WTC11 (cell line): ENCODE results near the gene GJB3. TPM values are rescaled to one million over a fixed set of nuclear protein-coding genes. Genes with fewer than 3 reads are reported as not detected.

Experiments used
- ATAC-seq: fragments of 200-7000 bp; cut with Tn5 transposase; 2 replicates; pipeline ENCODE4 v1.10.0; 2021; ENCODE audit warnings: mild to moderate bottlenecking, moderate library complexity
- CTCF ChIA-PET: fragments of 300-600 bp; sonication (Branson Sonifier 250); formaldehyde crosslinking; loops from one replicate; lab custom pipeline; 2021; ENCODE audit warnings: antibody characterized with exemption; lab: Charles Lee
- POLR2A ChIA-PET: fragments of 350-600 bp; sonication (Branson Sonifier 250); formaldehyde crosslinking; loops from one replicate; lab custom pipeline; 2021; ENCODE audit warnings: antibody characterized with exemption; lab: Charles Lee
- DNase-seq: peaks from one replicate; pipeline ENCODE4 v3.0.0; 2021; ENCODE audit warnings: low spot score
- H3K27ac Mint-ChIP-seq: 2 replicates; pipeline ENCODE4 v1.8.0; 2021; ENCODE audit warnings: mixed read lengths
- H3K27me3 Mint-ChIP-seq: 2 replicates; pipeline ENCODE4 v1.8.0; 2021; ENCODE audit warnings: low read depth, mild to moderate bottlenecking, moderate library complexity, mixed read lengths
- H3K36me3 Mint-ChIP-seq: 2 replicates; pipeline ENCODE4 v1.8.0; 2021; ENCODE audit warnings: mixed read lengths
- H3K4me1 Mint-ChIP-seq: 2 replicates; pipeline ENCODE4 v1.8.0; 2022; ENCODE audit warnings: mixed read lengths
- H3K4me3 Mint-ChIP-seq: 2 replicates; pipeline ENCODE4 v1.8.0; 2021; ENCODE audit warnings: mild to moderate bottlenecking, moderate library complexity, mixed read lengths
- H3K9me3 Mint-ChIP-seq: 2 replicates; pipeline ENCODE4 v1.8.0; 2021; ENCODE audit warnings: mixed read lengths
- CREB1 ChIP-seq: sonication (generic); formaldehyde crosslinking; IDR thresholded peaks from 2 replicates; pipeline ENCODE4 v1.8.0; 2023; ENCODE audit warnings: mild to moderate bottlenecking, missing genetic modification reagents
- FOXJ3 ChIP-seq: sonication (generic); formaldehyde crosslinking; IDR thresholded peaks from 2 replicates; pipeline ENCODE4 v1.9.0; 2021; ENCODE audit warnings: missing genetic modification reagents, mild to moderate bottlenecking, borderline replicate concordance
- FOXP1 ChIP-seq: sonication (generic); formaldehyde crosslinking; IDR thresholded peaks from 2 replicates; pipeline ENCODE4 v1.8.0; 2022; ENCODE audit warnings: missing genetic modification reagents, mild to moderate bottlenecking, moderate library complexity, borderline replicate concordance
- GTF2I ChIP-seq: fragments of 250-450 bp; sonication (Bioruptor Pico); conservative IDR thresholded peaks from 2 replicates; pipeline ENCODE4 v1.4.0; 2021; ENCODE audit warnings: mild to moderate bottlenecking
- NFE2L1 ChIP-seq: sonication (generic); formaldehyde crosslinking; IDR thresholded peaks from 2 replicates; pipeline ENCODE4 v1.8.1; 2023; ENCODE audit warnings: missing genetic modification reagents
- PRRX2 ChIP-seq: fragments of 250-450 bp; sonication (Bioruptor Pico); IDR thresholded peaks from 2 replicates; pipeline ENCODE4 v1.8.0; 2021; ENCODE audit warnings: mild to moderate bottlenecking
- TEAD1 ChIP-seq: sonication (generic); formaldehyde crosslinking; IDR thresholded peaks from 2 replicates; pipeline ENCODE4 v1.8.0; 2022; ENCODE audit warnings: mild to moderate bottlenecking, missing genetic modification reagents
- ZBTB21 ChIP-seq: sonication (generic); formaldehyde crosslinking; IDR thresholded peaks from 2 replicates; pipeline ENCODE4 v1.8.1; 2023; ENCODE audit warnings: mild to moderate bottlenecking, missing genetic modification reagents, borderline replicate concordance
- ZNF263 ChIP-seq: sonication (generic); formaldehyde crosslinking; IDR thresholded peaks from 2 replicates; pipeline ENCODE4 v1.8.1; 2022; ENCODE audit warnings: low read depth, mild to moderate bottlenecking, moderate library complexity, missing genetic modification reagents
- total RNA-seq: library from RNA; stranded (reverse); gene quantifications from 3 replicates; pipeline ENCODE4 v1.2.3, GENCODE V29; 2021
- TF ChIP-seq, protein P1 (sequence below): sonication (generic); formaldehyde crosslinking; IDR thresholded peaks from 2 replicates; pipeline ENCODE4 v1.8.0; 2022; ENCODE audit warnings: mild to moderate bottlenecking, missing genetic modification reagents
- TF ChIP-seq, protein P2 (sequence below): sonication (generic); formaldehyde crosslinking; IDR thresholded peaks from 2 replicates; pipeline ENCODE4 v1.8.1; 2022; ENCODE audit warnings: low read depth, mild to moderate bottlenecking, moderate library complexity, missing genetic modification reagents, borderline replicate concordance
- TF ChIP-seq, protein P3 (sequence below): fragments of 250-450 bp; sonication (Bioruptor Pico); conservative IDR thresholded peaks from 2 replicates; pipeline ENCODE4 v1.9.0; 2021; ENCODE audit warnings: mild to moderate bottlenecking
- TF ChIP-seq, protein P4 (sequence below): sonication (generic); formaldehyde crosslinking; IDR thresholded peaks from 2 replicates; pipeline ENCODE4 v1.8.1; 2022; ENCODE audit warnings: low read depth, missing genetic modification reagents, borderline replicate concordance
- TF ChIP-seq, protein P5 (sequence below): sonication (generic); formaldehyde crosslinking; IDR thresholded peaks from 2 replicates; pipeline ENCODE4 v1.8.1; 2023; ENCODE audit warnings: mild to moderate bottlenecking, missing genetic modification reagents
- TF ChIP-seq, protein P6 (sequence below): fragments of 250-450 bp; sonication (Bioruptor Pico); IDR thresholded peaks from 2 replicates; pipeline ENCODE4 v1.9.0; 2021; ENCODE audit warnings: mild to moderate bottlenecking, borderline replicate concordance

The GJB3 gene
- total RNA-seq, 1 experiment from 2014 or later = 0.46 TPM

DNA sequence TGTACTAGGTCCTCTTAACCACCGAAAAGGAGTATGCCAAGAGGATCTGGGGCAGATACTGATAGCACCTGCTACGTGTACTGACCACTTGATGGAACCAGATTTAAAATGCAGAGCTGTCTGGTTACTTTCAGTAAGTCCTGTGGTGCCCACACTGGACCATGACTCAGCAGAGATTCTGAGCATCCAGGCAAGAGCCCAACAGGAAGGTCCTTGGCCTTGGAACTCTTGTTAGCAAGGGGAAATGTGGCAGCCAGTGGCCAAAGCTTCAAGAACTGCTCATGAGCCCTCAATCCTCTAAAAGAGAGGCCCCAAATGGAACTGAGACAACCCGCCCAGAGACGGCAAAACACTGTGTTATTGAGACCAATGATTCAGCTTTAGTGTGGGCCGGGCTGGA is 30.4 kb upstream of the GJB3 start:
- Mint-ChIP-seq H3K4me1 (peaks cover 22% of the 10 kb centered on the region), H3K27ac (no peak overlapping the region), H3K27me3 (no peaks in the 10 kb centered on the region), H3K9me3 (no peaks in the 10 kb centered on the region), H3K36me3 (no peaks in the 10 kb centered on the region), H3K4me3 (no peak overlapping the region)
- DNase-seq (no peak), ATAC-seq (no peak)
- POLR2A ChIA-PET = no interaction called here
- CTCF ChIA-PET = interaction anchor here (1.1 to 5.8 kb wide), 4 partner anchors 8 to 204 kb away, joined by 3 to 45 read pairs (median 6); partner anchors contain the start of gene GJB4
- TF ChIP-seq ZNF263 (CRISPR knock-in tag) = no peak
- no peak for TF ChIP-seq FOXP1
- no peak for TF ChIP-seq ZBTB21
- TF ChIP-seq, protein P1, sequence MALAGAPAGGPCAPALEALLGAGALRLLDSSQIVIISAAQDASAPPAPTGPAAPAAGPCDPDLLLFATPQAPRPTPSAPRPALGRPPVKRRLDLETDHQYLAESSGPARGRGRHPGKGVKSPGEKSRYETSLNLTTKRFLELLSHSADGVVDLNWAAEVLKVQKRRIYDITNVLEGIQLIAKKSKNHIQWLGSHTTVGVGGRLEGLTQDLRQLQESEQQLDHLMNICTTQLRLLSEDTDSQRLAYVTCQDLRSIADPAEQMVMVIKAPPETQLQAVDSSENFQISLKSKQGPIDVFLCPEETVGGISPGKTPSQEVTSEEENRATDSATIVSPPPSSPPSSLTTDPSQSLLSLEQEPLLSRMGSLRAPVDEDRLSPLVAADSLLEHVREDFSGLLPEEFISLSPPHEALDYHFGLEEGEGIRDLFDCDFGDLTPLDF (CRISPR knock-in tag) = no peak
- TF ChIP-seq, protein P2, sequence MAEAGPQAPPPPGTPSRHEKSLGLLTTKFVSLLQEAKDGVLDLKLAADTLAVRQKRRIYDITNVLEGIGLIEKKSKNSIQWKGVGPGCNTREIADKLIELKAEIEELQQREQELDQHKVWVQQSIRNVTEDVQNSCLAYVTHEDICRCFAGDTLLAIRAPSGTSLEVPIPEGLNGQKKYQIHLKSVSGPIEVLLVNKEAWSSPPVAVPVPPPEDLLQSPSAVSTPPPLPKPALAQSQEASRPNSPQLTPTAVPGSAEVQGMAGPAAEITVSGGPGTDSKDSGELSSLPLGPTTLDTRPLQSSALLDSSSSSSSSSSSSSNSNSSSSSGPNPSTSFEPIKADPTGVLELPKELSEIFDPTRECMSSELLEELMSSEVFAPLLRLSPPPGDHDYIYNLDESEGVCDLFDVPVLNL (CRISPR knock-in tag) = no peak
- no peak for TF ChIP-seq GTF2I (CRISPR knock-in tag)
- TF ChIP-seq, protein P3, sequence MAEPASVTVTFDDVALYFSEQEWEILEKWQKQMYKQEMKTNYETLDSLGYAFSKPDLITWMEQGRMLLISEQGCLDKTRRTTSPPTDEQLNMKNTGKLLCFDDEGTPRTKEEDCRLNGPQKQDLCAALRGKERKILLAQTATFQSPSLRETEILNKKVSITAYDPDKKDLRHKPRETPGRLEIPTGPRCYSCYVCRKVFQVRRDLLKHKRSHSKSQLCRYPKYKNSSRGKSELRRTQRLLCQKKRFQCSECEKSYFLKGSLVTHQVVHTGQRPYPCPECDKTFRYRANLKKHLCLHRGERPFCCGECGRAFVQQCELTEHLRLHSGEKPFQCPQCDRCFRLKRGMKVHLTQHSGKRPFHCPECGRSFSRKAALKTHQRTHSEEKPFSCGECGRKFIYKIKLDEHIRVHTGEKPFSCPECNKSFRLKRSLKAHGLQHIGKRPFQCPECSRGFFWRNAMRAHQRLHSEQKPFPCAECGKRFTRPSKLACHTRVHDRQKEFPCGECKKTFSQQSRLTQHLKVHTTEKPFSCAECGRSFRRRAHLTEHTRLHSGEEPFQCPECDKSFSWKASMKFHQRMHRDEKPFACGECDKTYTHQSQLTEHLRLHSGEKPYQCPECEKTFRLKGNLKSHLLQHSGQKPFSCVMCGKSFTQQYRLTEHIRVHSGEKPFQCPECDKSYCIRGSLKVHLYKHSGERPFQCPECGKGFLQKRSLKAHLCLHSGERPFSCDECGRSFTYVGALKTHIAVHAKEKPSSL = no peak
- no peak for TF ChIP-seq TEAD1 (CRISPR knock-in tag)
- TF ChIP-seq CREB1 (CRISPR knock-in tag) = no peak
- no peak for TF ChIP-seq PRRX2 (CRISPR knock-in tag)
- no peak for TF ChIP-seq NFE2L1 (CRISPR knock-in tag)
- TF ChIP-seq, protein P4, sequence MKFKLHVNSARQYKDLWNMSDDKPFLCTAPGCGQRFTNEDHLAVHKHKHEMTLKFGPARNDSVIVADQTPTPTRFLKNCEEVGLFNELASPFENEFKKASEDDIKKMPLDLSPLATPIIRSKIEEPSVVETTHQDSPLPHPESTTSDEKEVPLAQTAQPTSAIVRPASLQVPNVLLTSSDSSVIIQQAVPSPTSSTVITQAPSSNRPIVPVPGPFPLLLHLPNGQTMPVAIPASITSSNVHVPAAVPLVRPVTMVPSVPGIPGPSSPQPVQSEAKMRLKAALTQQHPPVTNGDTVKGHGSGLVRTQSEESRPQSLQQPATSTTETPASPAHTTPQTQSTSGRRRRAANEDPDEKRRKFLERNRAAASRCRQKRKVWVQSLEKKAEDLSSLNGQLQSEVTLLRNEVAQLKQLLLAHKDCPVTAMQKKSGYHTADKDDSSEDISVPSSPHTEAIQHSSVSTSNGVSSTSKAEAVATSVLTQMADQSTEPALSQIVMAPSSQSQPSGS = no peak
- TF ChIP-seq, protein P5, sequence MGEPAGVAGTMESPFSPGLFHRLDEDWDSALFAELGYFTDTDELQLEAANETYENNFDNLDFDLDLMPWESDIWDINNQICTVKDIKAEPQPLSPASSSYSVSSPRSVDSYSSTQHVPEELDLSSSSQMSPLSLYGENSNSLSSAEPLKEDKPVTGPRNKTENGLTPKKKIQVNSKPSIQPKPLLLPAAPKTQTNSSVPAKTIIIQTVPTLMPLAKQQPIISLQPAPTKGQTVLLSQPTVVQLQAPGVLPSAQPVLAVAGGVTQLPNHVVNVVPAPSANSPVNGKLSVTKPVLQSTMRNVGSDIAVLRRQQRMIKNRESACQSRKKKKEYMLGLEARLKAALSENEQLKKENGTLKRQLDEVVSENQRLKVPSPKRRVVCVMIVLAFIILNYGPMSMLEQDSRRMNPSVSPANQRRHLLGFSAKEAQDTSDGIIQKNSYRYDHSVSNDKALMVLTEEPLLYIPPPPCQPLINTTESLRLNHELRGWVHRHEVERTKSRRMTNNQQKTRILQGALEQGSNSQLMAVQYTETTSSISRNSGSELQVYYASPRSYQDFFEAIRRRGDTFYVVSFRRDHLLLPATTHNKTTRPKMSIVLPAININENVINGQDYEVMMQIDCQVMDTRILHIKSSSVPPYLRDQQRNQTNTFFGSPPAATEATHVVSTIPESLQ = no peak
- no peak for TF ChIP-seq FOXJ3 (CRISPR knock-in tag)
- TF ChIP-seq, protein P6, sequence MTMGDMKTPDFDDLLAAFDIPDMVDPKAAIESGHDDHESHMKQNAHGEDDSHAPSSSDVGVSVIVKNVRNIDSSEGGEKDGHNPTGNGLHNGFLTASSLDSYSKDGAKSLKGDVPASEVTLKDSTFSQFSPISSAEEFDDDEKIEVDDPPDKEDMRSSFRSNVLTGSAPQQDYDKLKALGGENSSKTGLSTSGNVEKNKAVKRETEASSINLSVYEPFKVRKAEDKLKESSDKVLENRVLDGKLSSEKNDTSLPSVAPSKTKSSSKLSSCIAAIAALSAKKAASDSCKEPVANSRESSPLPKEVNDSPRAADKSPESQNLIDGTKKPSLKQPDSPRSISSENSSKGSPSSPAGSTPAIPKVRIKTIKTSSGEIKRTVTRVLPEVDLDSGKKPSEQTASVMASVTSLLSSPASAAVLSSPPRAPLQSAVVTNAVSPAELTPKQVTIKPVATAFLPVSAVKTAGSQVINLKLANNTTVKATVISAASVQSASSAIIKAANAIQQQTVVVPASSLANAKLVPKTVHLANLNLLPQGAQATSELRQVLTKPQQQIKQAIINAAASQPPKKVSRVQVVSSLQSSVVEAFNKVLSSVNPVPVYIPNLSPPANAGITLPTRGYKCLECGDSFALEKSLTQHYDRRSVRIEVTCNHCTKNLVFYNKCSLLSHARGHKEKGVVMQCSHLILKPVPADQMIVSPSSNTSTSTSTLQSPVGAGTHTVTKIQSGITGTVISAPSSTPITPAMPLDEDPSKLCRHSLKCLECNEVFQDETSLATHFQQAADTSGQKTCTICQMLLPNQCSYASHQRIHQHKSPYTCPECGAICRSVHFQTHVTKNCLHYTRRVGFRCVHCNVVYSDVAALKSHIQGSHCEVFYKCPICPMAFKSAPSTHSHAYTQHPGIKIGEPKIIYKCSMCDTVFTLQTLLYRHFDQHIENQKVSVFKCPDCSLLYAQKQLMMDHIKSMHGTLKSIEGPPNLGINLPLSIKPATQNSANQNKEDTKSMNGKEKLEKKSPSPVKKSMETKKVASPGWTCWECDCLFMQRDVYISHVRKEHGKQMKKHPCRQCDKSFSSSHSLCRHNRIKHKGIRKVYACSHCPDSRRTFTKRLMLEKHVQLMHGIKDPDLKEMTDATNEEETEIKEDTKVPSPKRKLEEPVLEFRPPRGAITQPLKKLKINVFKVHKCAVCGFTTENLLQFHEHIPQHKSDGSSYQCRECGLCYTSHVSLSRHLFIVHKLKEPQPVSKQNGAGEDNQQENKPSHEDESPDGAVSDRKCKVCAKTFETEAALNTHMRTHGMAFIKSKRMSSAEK = no peak
